CD14-positive monocyte (primary cell): ENCODE results near the gene ASB6. TPM values are rescaled to one million over a fixed set of nuclear protein-coding genes. Genes with fewer than 3 reads are reported as not detected.

Source experiments
- DNase-seq, 3 donors: peaks; one replicate each; pipeline ENCODE4 v3.0.0-alpha.2; 2011 to 2022
- H2AFZ ChIP-seq: 2 replicates; pipeline ENCODE4 v1.6.0; 2012; ENCODE audit warnings: mild to moderate bottlenecking, low read depth, low read length, inconsistent platforms; ENCODE audit not compliant: insufficient read depth, poor library complexity, severe bottlenecking
- H3K27ac ChIP-seq, 2 donors: 1 replicate in 1 of 2; 2 replicates in 1 of 2; pipeline ENCODE4 v1.5.1; 2012 to 2013; ENCODE audit warnings: low read length in 2 of 2, control low read depth in 1 of 2, inconsistent platforms in 1 of 2, low read depth in 1 of 2, mild to moderate bottlenecking in 1 of 2
- H3K27me3 ChIP-seq, 2 donors: one replicate each; pipeline versions ENCODE4 v1.6.0 to v1.6.1; 2011 to 2013; ENCODE audit warnings: low read length in 2 of 2; ENCODE audit not compliant: control insufficient read depth in 2 of 2, insufficient read depth in 2 of 2
- H3K36me3 ChIP-seq, 2 donors: replicated peaks in 1 of 2; 1 replicate in 1 of 2; 2 replicates in 1 of 2; pipeline versions ENCODE4 v1.5.1 to v1.6.1; 2012 to 2013; ENCODE audit warnings: low read length in 2 of 2, control low read depth in 1 of 2, inconsistent platforms in 1 of 2, mild to moderate bottlenecking in 1 of 2; ENCODE audit not compliant: insufficient read depth in 2 of 2, control insufficient read depth in 1 of 2
- H3K4me1 ChIP-seq, 2 donors: 1 replicate in 1 of 2; 2 replicates in 1 of 2; pipeline versions ENCODE4 v1.5.1 to v1.6.1; 2012 to 2013; ENCODE audit warnings: low read length in 2 of 2, control low read depth in 1 of 2, inconsistent platforms in 1 of 2, mild to moderate bottlenecking in 1 of 2, moderate library complexity in 1 of 2; ENCODE audit not compliant: insufficient read depth in 2 of 2, control insufficient read depth in 1 of 2
- H3K4me2 ChIP-seq: replicated peaks from 2 replicates; pipeline ENCODE3; 2012; ENCODE audit warnings: low read length, moderate library complexity, mild to moderate bottlenecking; ENCODE audit not compliant: poor library complexity, severe bottlenecking; ENCODE audit errors: extremely low read depth
- H3K4me3 ChIP-seq, 3 experiments: fragments of 200-600 bp in 1 of 3; sonication (generic) in 1 of 3; replicated peaks in 1 of 3; 1 replicate in 2 of 3; 2 replicates in 1 of 3; pipeline ENCODE4 v1.5.1; 2011 to 2013; ENCODE audit warnings: low read length in 3 of 3, mild to moderate bottlenecking in 3 of 3, control low read depth in 2 of 3, low read depth in 2 of 3, inconsistent platforms in 1 of 3, moderate library complexity in 1 of 3
- H3K79me2 ChIP-seq: 2 replicates; pipeline ENCODE4 v1.6.0; 2012; ENCODE audit warnings: mild to moderate bottlenecking, control low read depth, inconsistent platforms, low read length, moderate library complexity; ENCODE audit not compliant: insufficient read depth
- H3K9ac ChIP-seq: 2 replicates; pipeline ENCODE4 v1.6.0; 2017; ENCODE audit warnings: low read length, mild to moderate bottlenecking; ENCODE audit not compliant: insufficient read depth, poor library complexity, severe bottlenecking
- H3K9me3 ChIP-seq, 2 donors: replicated peaks in 1 of 2; 1 replicate in 1 of 2; 2 replicates in 1 of 2; pipeline versions ENCODE4 v1.5.1 to v1.6.1; 2012 to 2013; ENCODE audit warnings: low read length in 2 of 2, control low read depth in 1 of 2; ENCODE audit not compliant: control insufficient read depth in 1 of 2, insufficient read depth in 1 of 2
- H4K20me1 ChIP-seq: 2 replicates; pipeline ENCODE4 v1.6.0; 2012; ENCODE audit warnings: mild to moderate bottlenecking, low read length, control low read depth, moderate library complexity; ENCODE audit not compliant: insufficient read depth
- H3K27ac Mint-ChIP-seq, 7 donors: one replicate each; pipeline ENCODE4 v1.8.0; 2020; ENCODE audit warnings: mild to moderate bottlenecking in 7 of 7, mixed read lengths in 7 of 7, moderate library complexity in 6 of 7, inconsistent platforms in 2 of 7
- H3K27me3 Mint-ChIP-seq, 3 donors: one replicate each; pipeline ENCODE4 v1.8.0; 2021 to 2022; ENCODE audit warnings: low read depth in 3 of 3, mild to moderate bottlenecking in 3 of 3, mixed read lengths in 3 of 3, moderate library complexity in 3 of 3, inconsistent platforms in 1 of 3
- H3K36me3 Mint-ChIP-seq, 2 donors: one replicate each; pipeline ENCODE4 v1.8.0; 2020; ENCODE audit warnings: mixed read lengths in 2 of 2, inconsistent platforms in 1 of 2, mild to moderate bottlenecking in 1 of 2
- H3K4me1 Mint-ChIP-seq: one replicate; pipeline ENCODE4 v1.8.0; 2020; ENCODE audit warnings: mild to moderate bottlenecking, mixed read lengths
- H3K4me3 Mint-ChIP-seq, 2 donors: one replicate each; pipeline ENCODE4 v1.8.0; 2020; ENCODE audit warnings: mild to moderate bottlenecking in 2 of 2, mixed read lengths in 2 of 2, moderate library complexity in 1 of 2
- H3K9me3 Mint-ChIP-seq, 7 donors: one replicate each; pipeline ENCODE4 v1.8.0; 2020 to 2022; ENCODE audit warnings: mixed read lengths in 7 of 7, mild to moderate bottlenecking in 6 of 7, moderate library complexity in 6 of 7, inconsistent platforms in 2 of 7
- CTCF ChIP-seq: fragments of 200-600 bp; IDR thresholded peaks from one replicate; pipeline ENCODE4 v1.8.0; 2022; ENCODE audit warnings: antibody characterized with exemption, mild to moderate bottlenecking
- WGBS: methylation state at CpG from one replicate; pipeline ENCODE4 v1.1.5; 2013; ENCODE audit warnings: missing lambda C conversion rate; ENCODE audit not compliant: insufficient coverage; 5-methylcytosine and 5-hydroxymethylcytosine counted together
- intact Hi-C, 2 donors: fragments of 100-400 bp; cut with micrococcal nuclease; formaldehyde crosslinking; loops; one replicate each; pipeline versions ENCODE4 v1.15.0 to v1.15.1; 2023
- polyA plus RNA-seq, 3 donors: library from polyadenylated mRNA; depleted of rRNA in 1 of 3; unstranded in 2 of 3; stranded (reverse) in 1 of 3; fragments of 300-500 nt in 2 of 3; fragments of >200 nt in 1 of 3; fragmentation: Illumina TruSeq in 2 of 3; gene quantifications; 1 replicate in 2 of 3; 2 replicates in 1 of 3; pipeline ENCODE4 v1.2.3, GENCODE V29; 2012 to 2021

Gene ASB6
- polyA plus RNA-seq, 3 donors: 8.1 to 21.1 (median 10.1) TPM

- no peaks in the 10 kb centered on the region for H3K36me3 Mint-ChIP-seq
- Histone ChIP-seq H2AFZ (no peak overlapping the region), H3K36me3 (no peaks in the 10 kb centered on the region), H3K4me2 (peak overlapping the region; percentile 72), H3K79me2 (no peaks in the 10 kb centered on the region), H3K9me3 (no peaks in the 10 kb centered on the region), H3K27me3 (no peaks in the 10 kb centered on the region), H3K4me1 (peaks cover 56 to 64% of the 10 kb centered on the region in 2 donors), H3K9ac (no peak overlapping the region), H3K4me3 (peak overlapping the region in 1 of 3 experiments; percentile 69), H4K20me1 (no peaks in the 10 kb centered on the region), H3K27ac (peak overlapping the region; percentile 44 to 79)
- peaks cover 0 to 2% (median 0%) of the 10 kb centered on the region in 7 donors for H3K9me3 Mint-ChIP-seq
- WGBS: 86% methylated on average over 12 of the region's 15 CpGs
- peaks cover 60% of the 10 kb centered on the region for H3K4me1 Mint-ChIP-seq
- H3K4me3 Mint-ChIP-seq: no peak overlapping the region
- intact Hi-C loops: loop anchor here in 1 of 2 donors (5.0 to 10.0 kb wide), 2 partner anchors 112 to 284 kb away; no protein-coding TSS in a partner anchor
- TF ChIP-seq CTCF: no peak
- H3K27me3 Mint-ChIP-seq: peaks cover 0 to 1% (median 0%) of the 10 kb centered on the region in 3 donors
- no peak for DNase-seq
- peak overlapping the region in 6 of 7 donors; percentile 35 to 97 (median 64) for H3K27ac Mint-ChIP-seq
Observed at GRCh38 chr9:129606161-129607026, 35.6 kb downstream of the ASB6 start.

- no peaks in the 10 kb centered on the region for H4K20me1 ChIP-seq
- no peaks in the 10 kb centered on the region for H3K36me3 Mint-ChIP-seq
- H3K4me1 ChIP-seq: peaks cover 46 to 50% of the 10 kb centered on the region in 2 donors
- H3K27me3 ChIP-seq: no peaks in the 10 kb centered on the region
- peaks cover 0 to 1% (median 0%) of the 10 kb centered on the region in 3 donors for H3K27me3 Mint-ChIP-seq
- H3K27ac Mint-ChIP-seq: peak overlapping the region in 1 of 7 donors; percentile 80
- no peaks in the 10 kb centered on the region for H3K79me2 ChIP-seq
- no peak overlapping the region for H3K4me3 Mint-ChIP-seq
- no peak overlapping the region for H3K9ac ChIP-seq
- TF ChIP-seq CTCF: no peak
- no peak overlapping the region for H2AFZ ChIP-seq
- peaks cover 52% of the 10 kb centered on the region for H3K4me1 Mint-ChIP-seq
- WGBS: 35% methylated on average over 3 of the region's 8 CpGs
- peaks cover 0 to 1% (median 0%) of the 10 kb centered on the region in 7 donors for H3K9me3 Mint-ChIP-seq
- H3K36me3 ChIP-seq: no peaks in the 10 kb centered on the region
- H3K4me3 ChIP-seq: no peak overlapping the region
- no peak for DNase-seq
- H3K9me3 ChIP-seq: no peaks in the 10 kb centered on the region
- intact Hi-C loops: loop anchor here in 1 of 2 donors (5.0 to 10.0 kb wide), 2 partner anchors 110 to 282 kb away; no protein-coding TSS in a partner anchor
- H3K4me2 ChIP-seq: no peak overlapping the region
- no peak overlapping the region for H3K27ac ChIP-seq
Observed at GRCh38 chr9:129604766-129605163, 37.2 kb downstream of the ASB6 start.
